Measurements from ENCODE around the gene LRRC36.

DNA sequence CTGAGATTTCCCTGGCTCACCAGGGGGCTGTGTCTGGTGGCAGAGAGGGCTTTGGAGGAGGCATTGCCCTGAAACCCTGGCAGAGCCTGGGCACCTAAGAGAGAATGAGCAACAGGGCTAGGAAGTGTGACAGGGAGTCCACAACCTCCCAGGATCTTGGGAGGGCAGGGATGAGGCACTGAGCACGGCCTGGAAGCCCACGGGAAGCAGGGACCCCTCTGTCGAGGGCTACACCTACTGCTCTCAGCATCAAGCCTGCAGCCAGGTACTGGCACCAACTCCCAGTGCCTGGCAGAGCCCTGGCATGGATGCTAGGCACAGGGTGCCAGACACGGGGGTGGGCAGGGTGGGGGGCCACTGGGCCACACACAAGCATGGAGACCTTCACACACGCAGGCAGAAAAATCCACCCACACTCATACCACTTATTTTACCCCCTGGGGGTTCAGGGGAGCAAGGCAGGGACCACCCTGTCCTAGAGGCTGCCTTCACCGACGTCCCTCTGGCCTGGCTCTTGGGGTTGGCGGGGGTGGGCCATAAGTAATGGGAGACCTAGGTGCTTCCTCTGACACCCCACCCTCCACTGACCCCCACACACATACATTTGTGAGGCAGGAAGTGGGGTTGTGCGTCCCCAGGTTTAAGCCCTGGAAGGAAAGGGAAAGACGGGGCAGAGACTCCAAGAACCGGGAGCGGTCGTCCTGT lies 103.3 kb downstream of the LRRC36 start:
- no peak for TF ChIP-seq POLR2A (IDR thresholded peaks at IDR 0.05; ENCODE audit: low read length)
- no peak for TF ChIP-seq GATA1 (IDR thresholded peaks at IDR 0.05; ENCODE audit: low read depth, low read length)
